ENCODE results near the gene FBXL16.

DNA sequence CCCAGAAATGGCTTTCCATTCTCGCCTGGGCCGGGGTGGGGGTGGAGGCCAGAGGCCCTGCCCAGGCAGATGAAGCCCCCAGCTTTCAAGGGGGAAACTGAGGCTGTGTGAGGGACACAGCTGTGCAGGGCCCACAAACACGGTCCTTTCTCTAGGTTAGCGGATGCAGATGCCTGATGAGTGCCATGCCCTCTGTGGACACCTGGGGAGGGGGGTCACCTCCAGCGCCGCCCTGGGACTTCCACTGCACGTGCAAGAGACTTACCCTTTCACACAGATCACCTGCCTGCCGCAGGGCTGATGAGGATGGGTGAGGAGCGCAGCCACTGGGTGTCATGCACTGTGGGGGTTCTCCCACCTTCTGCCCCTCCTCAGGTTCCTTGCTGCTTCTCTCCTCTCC, 12.8 kb upstream of the FBXL16 start:
- no peak for TF ChIP-seq BCL11A (tag by site-specific recombination; IDR thresholded peaks at IDR 0.05; ENCODE audit: low read depth)
- TF ChIP-seq ZNF138 (tag by site-specific recombination; IDR thresholded peaks at IDR 0.05; ENCODE audit: borderline replicate concordance), result no peak
- no peak for TF ChIP-seq ZNF274 (IDR thresholded peaks at IDR 0.05; ENCODE audit: low read length)
- TF ChIP-seq ZNF274 (tag by site-specific recombination; IDR thresholded peaks at IDR 0.05; ENCODE audit: borderline replicate concordance), result no peak
- no peak for TF ChIP-seq CTCF (tag by site-specific recombination; IDR thresholded peaks at IDR 0.05)
- TF ChIP-seq, protein P1, sequence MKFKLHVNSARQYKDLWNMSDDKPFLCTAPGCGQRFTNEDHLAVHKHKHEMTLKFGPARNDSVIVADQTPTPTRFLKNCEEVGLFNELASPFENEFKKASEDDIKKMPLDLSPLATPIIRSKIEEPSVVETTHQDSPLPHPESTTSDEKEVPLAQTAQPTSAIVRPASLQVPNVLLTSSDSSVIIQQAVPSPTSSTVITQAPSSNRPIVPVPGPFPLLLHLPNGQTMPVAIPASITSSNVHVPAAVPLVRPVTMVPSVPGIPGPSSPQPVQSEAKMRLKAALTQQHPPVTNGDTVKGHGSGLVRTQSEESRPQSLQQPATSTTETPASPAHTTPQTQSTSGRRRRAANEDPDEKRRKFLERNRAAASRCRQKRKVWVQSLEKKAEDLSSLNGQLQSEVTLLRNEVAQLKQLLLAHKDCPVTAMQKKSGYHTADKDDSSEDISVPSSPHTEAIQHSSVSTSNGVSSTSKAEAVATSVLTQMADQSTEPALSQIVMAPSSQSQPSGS (tag by site-specific recombination; IDR thresholded peaks at IDR 0.05; ENCODE audit: low read depth), result no peak
- TF ChIP-seq PBX3 (CRISPR knock-in tag; IDR thresholded peaks at IDR 0.05), result no peak
- no peak for TF ChIP-seq ZNF280C (tag by site-specific recombination; IDR thresholded peaks at IDR 0.05)
- TF ChIP-seq, protein P2, sequence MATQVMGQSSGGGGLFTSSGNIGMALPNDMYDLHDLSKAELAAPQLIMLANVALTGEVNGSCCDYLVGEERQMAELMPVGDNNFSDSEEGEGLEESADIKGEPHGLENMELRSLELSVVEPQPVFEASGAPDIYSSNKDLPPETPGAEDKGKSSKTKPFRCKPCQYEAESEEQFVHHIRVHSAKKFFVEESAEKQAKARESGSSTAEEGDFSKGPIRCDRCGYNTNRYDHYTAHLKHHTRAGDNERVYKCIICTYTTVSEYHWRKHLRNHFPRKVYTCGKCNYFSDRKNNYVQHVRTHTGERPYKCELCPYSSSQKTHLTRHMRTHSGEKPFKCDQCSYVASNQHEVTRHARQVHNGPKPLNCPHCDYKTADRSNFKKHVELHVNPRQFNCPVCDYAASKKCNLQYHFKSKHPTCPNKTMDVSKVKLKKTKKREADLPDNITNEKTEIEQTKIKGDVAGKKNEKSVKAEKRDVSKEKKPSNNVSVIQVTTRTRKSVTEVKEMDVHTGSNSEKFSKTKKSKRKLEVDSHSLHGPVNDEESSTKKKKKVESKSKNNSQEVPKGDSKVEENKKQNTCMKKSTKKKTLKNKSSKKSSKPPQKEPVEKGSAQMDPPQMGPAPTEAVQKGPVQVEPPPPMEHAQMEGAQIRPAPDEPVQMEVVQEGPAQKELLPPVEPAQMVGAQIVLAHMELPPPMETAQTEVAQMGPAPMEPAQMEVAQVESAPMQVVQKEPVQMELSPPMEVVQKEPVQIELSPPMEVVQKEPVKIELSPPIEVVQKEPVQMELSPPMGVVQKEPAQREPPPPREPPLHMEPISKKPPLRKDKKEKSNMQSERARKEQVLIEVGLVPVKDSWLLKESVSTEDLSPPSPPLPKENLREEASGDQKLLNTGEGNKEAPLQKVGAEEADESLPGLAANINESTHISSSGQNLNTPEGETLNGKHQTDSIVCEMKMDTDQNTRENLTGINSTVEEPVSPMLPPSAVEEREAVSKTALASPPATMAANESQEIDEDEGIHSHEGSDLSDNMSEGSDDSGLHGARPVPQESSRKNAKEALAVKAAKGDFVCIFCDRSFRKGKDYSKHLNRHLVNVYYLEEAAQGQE (tag by site-specific recombination; IDR thresholded peaks at IDR 0.05), result no peak
- TF ChIP-seq ZNF670 (tag by site-specific recombination; IDR thresholded peaks at IDR 0.05; ENCODE audit: low read depth), result no peak
- TF ChIP-seq TSHZ1 (tag by site-specific recombination; IDR thresholded peaks at IDR 0.05; ENCODE audit: borderline replicate concordance), result no peak
- no peak for TF ChIP-seq HOXD13 (CRISPR knock-in tag; IDR thresholded peaks at IDR 0.05; ENCODE audit: borderline replicate concordance)
- no peak for TF ChIP-seq ZNF645 (tag by site-specific recombination; IDR thresholded peaks at IDR 0.05)
- TF ChIP-seq, protein P3, sequence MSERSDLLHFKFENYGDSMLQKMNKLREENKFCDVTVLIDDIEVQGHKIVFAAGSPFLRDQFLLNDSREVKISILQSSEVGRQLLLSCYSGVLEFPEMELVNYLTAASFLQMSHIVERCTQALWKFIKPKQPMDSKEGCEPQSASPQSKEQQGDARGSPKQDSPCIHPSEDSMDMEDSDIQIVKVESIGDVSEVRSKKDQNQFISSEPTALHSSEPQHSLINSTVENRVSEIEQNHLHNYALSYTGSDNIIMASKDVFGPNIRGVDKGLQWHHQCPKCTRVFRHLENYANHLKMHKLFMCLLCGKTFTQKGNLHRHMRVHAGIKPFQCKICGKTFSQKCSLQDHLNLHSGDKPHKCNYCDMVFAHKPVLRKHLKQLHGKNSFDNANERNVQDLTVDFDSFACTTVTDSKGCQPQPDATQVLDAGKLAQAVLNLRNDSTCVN (tag by site-specific recombination; optimal IDR thresholded peaks at IDR 0.05), result no peak

Data from HEK293 (cell line).